Transverse colon (tissue), 4 donors: ENCODE data around the gene CCBE1.

Source experiments
- POLR2AphosphoS5 ChIP-seq, 3 donors: sonication (generic); formaldehyde crosslinking; IDR thresholded peaks; one replicate each; pipeline ENCODE4 v1.6.1; 2016; ENCODE audit warnings: antibody characterized with exemption in 3 of 3
- TF ChIP-seq, protein P1 (sequence below), 5 experiments: fragments of 200-600 bp in 3 of 5; fragments of 450-650 bp in 2 of 5; sonication (generic) in 3 of 5; IDR thresholded peaks; 1 replicate in 2 of 5; 2 replicates in 3 of 5; pipeline ENCODE4 v1.5.1; 2016 to 2017; ENCODE audit warnings: antibody characterized with exemption in 5 of 5, inconsistent platforms in 3 of 5, mild to moderate bottlenecking in 2 of 5, moderate library complexity in 1 of 5

DNA sequence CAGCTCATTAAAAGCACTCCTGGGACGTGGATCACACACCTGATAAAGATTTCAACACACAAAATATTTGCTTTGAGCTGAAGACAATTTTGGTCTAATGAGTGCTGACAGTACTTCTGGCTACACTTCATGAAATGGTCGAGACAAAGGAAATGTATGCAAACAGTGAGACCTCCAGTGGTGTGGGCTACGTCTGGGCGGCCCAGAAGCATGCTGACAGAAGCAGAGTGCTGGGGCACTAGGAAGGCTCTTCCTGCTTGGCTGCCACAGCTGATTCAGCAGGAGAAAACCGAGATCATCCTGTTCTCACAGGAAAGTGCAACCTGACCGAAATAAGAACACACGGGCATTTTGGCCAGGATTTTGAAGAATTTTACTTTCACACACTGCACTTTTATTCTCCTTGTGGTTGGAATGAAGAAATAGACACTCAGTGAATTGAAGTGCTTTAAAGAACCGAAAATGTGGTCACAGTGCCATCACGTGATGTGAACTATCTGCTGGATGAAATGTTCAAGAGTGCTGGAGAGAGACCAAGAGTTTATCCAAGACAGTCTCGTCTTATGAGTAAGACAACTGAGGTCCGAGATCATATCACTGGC is 149.5 kb downstream of the CCBE1 start:
- TF ChIP-seq, protein P1, sequence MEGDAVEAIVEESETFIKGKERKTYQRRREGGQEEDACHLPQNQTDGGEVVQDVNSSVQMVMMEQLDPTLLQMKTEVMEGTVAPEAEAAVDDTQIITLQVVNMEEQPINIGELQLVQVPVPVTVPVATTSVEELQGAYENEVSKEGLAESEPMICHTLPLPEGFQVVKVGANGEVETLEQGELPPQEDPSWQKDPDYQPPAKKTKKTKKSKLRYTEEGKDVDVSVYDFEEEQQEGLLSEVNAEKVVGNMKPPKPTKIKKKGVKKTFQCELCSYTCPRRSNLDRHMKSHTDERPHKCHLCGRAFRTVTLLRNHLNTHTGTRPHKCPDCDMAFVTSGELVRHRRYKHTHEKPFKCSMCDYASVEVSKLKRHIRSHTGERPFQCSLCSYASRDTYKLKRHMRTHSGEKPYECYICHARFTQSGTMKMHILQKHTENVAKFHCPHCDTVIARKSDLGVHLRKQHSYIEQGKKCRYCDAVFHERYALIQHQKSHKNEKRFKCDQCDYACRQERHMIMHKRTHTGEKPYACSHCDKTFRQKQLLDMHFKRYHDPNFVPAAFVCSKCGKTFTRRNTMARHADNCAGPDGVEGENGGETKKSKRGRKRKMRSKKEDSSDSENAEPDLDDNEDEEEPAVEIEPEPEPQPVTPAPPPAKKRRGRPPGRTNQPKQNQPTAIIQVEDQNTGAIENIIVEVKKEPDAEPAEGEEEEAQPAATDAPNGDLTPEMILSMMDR (IDR thresholded peaks at IDR 0.05), result no peak
- TF ChIP-seq POLR2AphosphoS5 (IDR thresholded peaks at IDR 0.05), result peak in 1 of 3 donors; percentile 11
